Esophagus muscularis mucosa (tissue), 3 donors: ENCODE results near the gene BANK1.

Experiments used
- POLR2A ChIP-seq: fragments of 450-650 bp; IDR thresholded peaks from one replicate; pipeline ENCODE4 v1.6.1; 2017; ENCODE audit warnings: antibody characterized with exemption, moderate library complexity, mild to moderate bottlenecking, low read depth
- TF ChIP-seq, protein P1 (sequence below), 3 experiments: fragments of 200-600 bp in 2 of 3; fragments of 450-650 bp in 1 of 3; sonication (generic) in 2 of 3; IDR thresholded peaks; one replicate each; pipeline ENCODE4 v1.5.1; 2017 to 2019; ENCODE audit warnings: antibody characterized with exemption in 3 of 3, mild to moderate bottlenecking in 2 of 3, moderate library complexity in 1 of 3

DNA sequence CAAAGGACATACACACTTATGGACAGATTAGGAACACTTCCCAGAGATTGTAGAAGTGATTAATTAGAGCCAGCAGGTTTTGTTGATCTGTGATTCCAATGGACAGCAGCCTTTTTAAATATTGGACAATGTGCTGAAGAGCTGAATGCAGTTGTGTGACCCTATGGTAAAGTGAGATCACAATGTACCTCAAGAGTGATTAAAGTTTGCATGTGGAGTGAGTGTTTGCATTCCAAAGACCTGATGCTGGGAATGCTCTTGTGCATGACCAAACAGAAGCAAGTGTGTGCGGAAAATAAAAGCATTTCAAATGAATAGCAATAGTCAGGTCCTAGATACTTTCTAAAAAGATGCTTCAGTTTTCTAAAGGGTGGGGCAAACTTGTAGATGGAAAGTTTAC, 154.1 kb downstream of the BANK1 start:
- TF ChIP-seq, protein P1, sequence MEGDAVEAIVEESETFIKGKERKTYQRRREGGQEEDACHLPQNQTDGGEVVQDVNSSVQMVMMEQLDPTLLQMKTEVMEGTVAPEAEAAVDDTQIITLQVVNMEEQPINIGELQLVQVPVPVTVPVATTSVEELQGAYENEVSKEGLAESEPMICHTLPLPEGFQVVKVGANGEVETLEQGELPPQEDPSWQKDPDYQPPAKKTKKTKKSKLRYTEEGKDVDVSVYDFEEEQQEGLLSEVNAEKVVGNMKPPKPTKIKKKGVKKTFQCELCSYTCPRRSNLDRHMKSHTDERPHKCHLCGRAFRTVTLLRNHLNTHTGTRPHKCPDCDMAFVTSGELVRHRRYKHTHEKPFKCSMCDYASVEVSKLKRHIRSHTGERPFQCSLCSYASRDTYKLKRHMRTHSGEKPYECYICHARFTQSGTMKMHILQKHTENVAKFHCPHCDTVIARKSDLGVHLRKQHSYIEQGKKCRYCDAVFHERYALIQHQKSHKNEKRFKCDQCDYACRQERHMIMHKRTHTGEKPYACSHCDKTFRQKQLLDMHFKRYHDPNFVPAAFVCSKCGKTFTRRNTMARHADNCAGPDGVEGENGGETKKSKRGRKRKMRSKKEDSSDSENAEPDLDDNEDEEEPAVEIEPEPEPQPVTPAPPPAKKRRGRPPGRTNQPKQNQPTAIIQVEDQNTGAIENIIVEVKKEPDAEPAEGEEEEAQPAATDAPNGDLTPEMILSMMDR (IDR thresholded peaks at IDR 0.05) = no peak
- TF ChIP-seq POLR2A = no peak
